Caco-2 (cell line): Measurements from ENCODE around the gene LGALS7B. TPM values are rescaled to one million over a fixed set of nuclear protein-coding genes. Genes with fewer than 3 reads are reported as not detected.

ENCODE experiments used
- Bru-seq: library from RNA; stranded (reverse); fragments of 400-500 nt; gene quantifications from one replicate; lab custom pipeline; 2021; lab: Mats Ljungman, UMichigan
- BruChase-seq, 2 experiments: library from RNA; stranded (reverse); fragments of 400-500 nt; gene quantifications; one replicate each; lab custom pipeline; 2021; lab: Mats Ljungman, UMichigan
- BruUV-seq: library from RNA; stranded (reverse); fragments of 400-500 nt; replicated peaks from 2 replicates; lab custom pipeline; 2021; lab: Mats Ljungman, UMichigan
- CTCF ChIA-PET: fragments of 300-600 bp; sonication (Branson Sonifier 250); formaldehyde crosslinking; loops from one replicate; lab custom pipeline; 2022; ENCODE audit warnings: antibody characterized with exemption; lab: Charles Lee
- POLR2A ChIA-PET: fragments of 300-600 bp; sonication (Branson Sonifier 250); formaldehyde crosslinking; loops from one replicate; lab custom pipeline; 2022; ENCODE audit warnings: antibody characterized with exemption; lab: Charles Lee
- DNase-seq, 2 experiments: peaks; one replicate each; pipeline versions ENCODE4 v3.0.0 to v3.0.0-alpha.2; 2020 to 2022
- H3K27me3 ChIP-seq: replicated peaks from 2 replicates; pipeline ENCODE4 v1.6.0; 2011; ENCODE audit warnings: low read length; ENCODE audit not compliant: control insufficient read depth, insufficient read depth
- H3K36me3 ChIP-seq: 2 replicates; pipeline ENCODE4 v1.5.1; 2011; ENCODE audit warnings: low read length; ENCODE audit not compliant: control insufficient read depth, insufficient read depth
- H3K4me1 ChIP-seq: fragments of 250-450 bp; sonication (Bioruptor Pico); 2 replicates; pipeline ENCODE4 v1.5.1; 2020; ENCODE audit warnings: mild to moderate bottlenecking
- H3K4me3 ChIP-seq: 2 replicates; pipeline ENCODE4 v1.5.1; 2011; ENCODE audit warnings: low read depth, mild to moderate bottlenecking, control low read depth, low read length
- H3K9me3 ChIP-seq: fragments of 250-450 bp; sonication (Bioruptor Pico); 2 replicates; pipeline ENCODE4 v1.5.1; 2020; ENCODE audit warnings: mild to moderate bottlenecking, moderate library complexity
- H3K27ac Mint-ChIP-seq: one replicate; pipeline ENCODE4 v1.8.0; 2022; ENCODE audit warnings: mixed read lengths; ENCODE audit not compliant: unreplicated experiment
- H3K27me3 Mint-ChIP-seq: one replicate; pipeline ENCODE4 v1.8.0; 2022; ENCODE audit warnings: mixed read lengths; ENCODE audit not compliant: insufficient read depth, unreplicated experiment
- H3K36me3 Mint-ChIP-seq: one replicate; pipeline ENCODE4 v1.8.0; 2022; ENCODE audit warnings: mild to moderate bottlenecking, mixed read lengths; ENCODE audit not compliant: insufficient read depth, unreplicated experiment
- H3K4me1 Mint-ChIP-seq: one replicate; pipeline ENCODE4 v1.8.0; 2022; ENCODE audit warnings: low read depth, mixed read lengths; ENCODE audit not compliant: unreplicated experiment
- H3K4me3 Mint-ChIP-seq: one replicate; pipeline ENCODE4 v1.8.0; 2022; ENCODE audit warnings: mild to moderate bottlenecking, moderate library complexity, mixed read lengths; ENCODE audit not compliant: unreplicated experiment
- H3K9me3 Mint-ChIP-seq: one replicate; pipeline ENCODE4 v1.8.0; 2022; ENCODE audit warnings: mixed read lengths; ENCODE audit not compliant: unreplicated experiment
- intact Hi-C: fragments of 100-400 bp; cut with micrococcal nuclease; formaldehyde crosslinking; loops from one replicate; pipeline ENCODE4 v1.10.0; 2022; ENCODE audit not compliant: unreplicated experiment
- long read RNA-seq: library from polyadenylated mRNA; stranded (forward); transcript quantifications from one replicate; pipeline ENCODE4 v2.0.0, GENCODE V29; 2022
- total RNA-seq: library from RNA; stranded (reverse); gene quantifications from 2 replicates; pipeline ENCODE4 v1.2.3, GENCODE V29; 2022
- TF ChIP-seq, protein P1 (sequence below), 2 experiments: fragments of 200-600 bp in 1 of 2; IDR thresholded peaks; 1 replicate in 1 of 2; 2 replicates in 1 of 2; pipeline versions ENCODE4 v1.5.1 to v1.8.0; 2011 to 2022; ENCODE audit warnings: antibody characterized with exemption in 1 of 2, control low read depth in 1 of 2, inconsistent platforms in 1 of 2, low read depth in 1 of 2, low read length in 1 of 2, mild to moderate bottlenecking in 1 of 2, moderate library complexity in 1 of 2; ENCODE audit not compliant: insufficient read depth in 1 of 2, severe bottlenecking in 1 of 2, unreplicated experiment in 1 of 2

LGALS7B gene
- total RNA-seq (not detected in 2 replicates), Bru-seq, nascent RNA (not detected), BruChase-seq, experiment 1, labeled RNA remaining after a 2-hour chase (not detected), BruChase-seq, experiment 2, labeled RNA remaining after a 6-hour chase (not detected)
- long read RNA-seq: 0 reads

DNA sequence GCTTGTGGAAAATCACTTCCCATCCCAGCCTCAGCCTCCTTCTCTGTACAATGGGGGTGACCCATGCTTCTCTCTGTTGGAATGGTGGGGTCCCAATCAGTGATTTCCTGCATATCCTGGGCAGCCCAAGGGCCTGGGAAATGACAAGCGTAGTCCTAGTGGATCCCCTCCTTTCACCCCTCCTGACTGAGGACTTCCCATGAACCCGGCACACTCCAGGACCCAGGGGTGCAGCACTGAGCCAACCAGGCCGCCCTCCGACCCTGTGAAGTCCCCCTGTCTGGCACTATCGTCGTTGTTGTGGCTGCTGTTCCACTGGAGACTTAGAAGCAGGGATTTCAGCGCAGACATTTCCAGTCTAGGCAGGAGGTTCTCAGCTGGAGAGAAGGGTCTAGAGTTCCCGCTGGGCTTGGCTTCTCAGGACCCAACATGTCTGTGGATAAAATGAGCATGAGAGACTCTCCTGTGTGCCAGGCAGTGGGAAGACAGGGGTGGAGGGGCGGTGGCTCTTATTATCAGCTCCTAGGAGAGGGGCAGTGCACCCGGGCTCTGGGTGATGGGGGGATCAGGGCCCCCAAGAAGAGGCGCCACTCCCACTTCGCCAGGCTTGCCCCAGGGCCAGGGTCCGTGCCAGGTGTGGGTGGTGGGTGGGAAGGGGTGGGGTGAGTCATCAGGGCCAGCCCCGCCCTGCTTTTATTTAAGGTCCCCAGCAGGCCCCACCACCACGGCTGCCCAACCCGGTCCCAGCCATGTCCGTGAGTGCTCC is at the start of gene LGALS7B:
LGALS7B (plus strand) TSS at position 723 of the 766 bp plus-strand sequence; CDS start at position 750, 27 bp downstream.
- Mint-ChIP-seq H3K4me3 (no peak within 1 kb of the TSS), H3K36me3 (no peaks in the 10 kb centered on the region), H3K27ac (no peak within 1 kb of the TSS), H3K4me1 (no peaks in the 10 kb centered on the region), H3K9me3 (no peaks in the 10 kb centered on the region), H3K27me3 (no peaks in the 10 kb centered on the region)
- H3K4me1 ChIP-seq: peaks cover 20% of the 10 kb centered on the region
- intact Hi-C loops: no loop called here
- BruUV-seq: no TSS peak
- ChIA-PET POLR2A (no interaction called here), CTCF (no interaction called here)
- H3K4me3 ChIP-seq: no peak within 1 kb of the TSS
- TF ChIP-seq, protein P1, sequence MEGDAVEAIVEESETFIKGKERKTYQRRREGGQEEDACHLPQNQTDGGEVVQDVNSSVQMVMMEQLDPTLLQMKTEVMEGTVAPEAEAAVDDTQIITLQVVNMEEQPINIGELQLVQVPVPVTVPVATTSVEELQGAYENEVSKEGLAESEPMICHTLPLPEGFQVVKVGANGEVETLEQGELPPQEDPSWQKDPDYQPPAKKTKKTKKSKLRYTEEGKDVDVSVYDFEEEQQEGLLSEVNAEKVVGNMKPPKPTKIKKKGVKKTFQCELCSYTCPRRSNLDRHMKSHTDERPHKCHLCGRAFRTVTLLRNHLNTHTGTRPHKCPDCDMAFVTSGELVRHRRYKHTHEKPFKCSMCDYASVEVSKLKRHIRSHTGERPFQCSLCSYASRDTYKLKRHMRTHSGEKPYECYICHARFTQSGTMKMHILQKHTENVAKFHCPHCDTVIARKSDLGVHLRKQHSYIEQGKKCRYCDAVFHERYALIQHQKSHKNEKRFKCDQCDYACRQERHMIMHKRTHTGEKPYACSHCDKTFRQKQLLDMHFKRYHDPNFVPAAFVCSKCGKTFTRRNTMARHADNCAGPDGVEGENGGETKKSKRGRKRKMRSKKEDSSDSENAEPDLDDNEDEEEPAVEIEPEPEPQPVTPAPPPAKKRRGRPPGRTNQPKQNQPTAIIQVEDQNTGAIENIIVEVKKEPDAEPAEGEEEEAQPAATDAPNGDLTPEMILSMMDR (IDR thresholded peaks at IDR 0.05; ENCODE audit: insufficient read depth in 1 of 2, low read depth in 1 of 2, low read length in 1 of 2, severe bottlenecking in 1 of 2, unreplicated experiment in 1 of 2): no peak
- H3K36me3 ChIP-seq: no peaks in the 10 kb centered on the region
- no peaks in the 10 kb centered on the region for H3K27me3 ChIP-seq
- DNase-seq: no peak
- no peaks in the 10 kb centered on the region for H3K9me3 ChIP-seq

DNA sequence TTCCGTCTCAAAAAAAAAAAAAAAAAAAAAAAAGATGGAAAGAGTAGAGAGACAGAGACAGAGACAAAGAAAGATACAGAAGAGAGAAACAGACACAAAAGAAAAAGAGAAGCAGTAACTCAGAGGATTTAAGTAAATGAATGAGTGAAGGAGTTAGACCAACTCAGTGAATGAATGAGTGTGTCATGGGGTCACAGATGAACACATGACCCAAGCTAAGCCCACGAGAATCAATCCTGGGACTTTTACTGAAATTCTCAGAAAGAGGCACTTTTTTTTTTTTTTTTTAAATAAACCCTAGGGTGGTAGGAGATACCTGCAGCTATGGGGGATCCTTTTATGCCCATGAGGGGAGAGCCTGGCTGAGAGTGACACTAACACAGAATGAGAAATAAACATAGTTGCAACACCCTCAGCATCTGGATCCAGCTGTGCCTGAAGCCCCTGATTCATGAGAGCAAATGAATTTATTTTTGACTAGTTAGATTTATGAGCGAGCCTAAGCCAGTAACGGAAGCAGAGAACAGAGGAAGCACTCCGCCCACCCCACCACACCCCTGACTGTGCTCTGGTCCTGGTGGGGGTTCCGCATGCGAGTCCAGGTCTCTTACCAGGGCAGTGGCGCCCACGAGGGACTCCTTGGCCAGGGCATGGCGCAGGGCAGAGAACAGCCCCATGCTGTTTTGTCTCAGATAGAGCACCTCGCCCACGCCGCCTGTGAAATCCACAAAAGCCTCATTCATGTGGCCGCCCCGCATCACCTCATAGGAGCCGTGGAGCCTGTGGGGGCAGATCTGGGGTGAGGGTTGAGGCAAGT is 49.4 kb upstream of the LGALS7B start:
- no peak for DNase-seq
- no peaks in the 10 kb centered on the region for H3K9me3 ChIP-seq
- H3K36me3 ChIP-seq: no peaks in the 10 kb centered on the region
- H3K4me1 ChIP-seq: peaks cover 19% of the 10 kb centered on the region
- Mint-ChIP-seq H3K36me3 (peaks cover 36% of the 10 kb centered on the region), H3K4me3 (no peak overlapping the region), H3K9me3 (no peaks in the 10 kb centered on the region), H3K27me3 (no peaks in the 10 kb centered on the region), H3K27ac (no peak overlapping the region), H3K4me1 (peaks cover 13% of the 10 kb centered on the region)
- H3K27me3 ChIP-seq: no peaks in the 10 kb centered on the region
- intact Hi-C loops: loop anchor here (5.0 to 10.0 kb wide), 2 partner anchors 98 to 195 kb away; no protein-coding TSS in a partner anchor
- TF ChIP-seq, protein P1 (IDR thresholded peaks at IDR 0.05; ENCODE audit: insufficient read depth in 1 of 2, low read depth in 1 of 2, low read length in 1 of 2, severe bottlenecking in 1 of 2, unreplicated experiment in 1 of 2): no peak
- no peak overlapping the region for H3K4me3 ChIP-seq
- BruUV-seq: no TSS peak
- ChIA-PET CTCF (no interaction called here), POLR2A (no interaction called here)

DNA sequence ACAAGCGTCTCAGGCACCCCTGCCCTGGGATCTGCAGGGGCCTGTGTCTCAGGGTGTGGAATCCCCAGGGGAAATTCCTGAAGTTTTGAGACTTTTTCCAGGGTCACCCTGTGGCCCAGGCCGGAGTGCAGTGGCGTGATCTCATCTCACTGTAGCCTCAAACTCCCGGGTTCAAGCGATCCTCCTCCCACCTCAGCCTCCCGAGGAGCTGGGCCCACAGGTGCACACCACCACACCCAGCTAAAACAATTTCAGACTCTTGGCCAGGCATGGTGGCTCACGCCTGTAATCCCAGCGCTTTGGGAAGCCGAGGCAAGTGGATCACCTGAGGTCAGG is 48.8 kb upstream of the LGALS7B start:
- Mint-ChIP-seq H3K36me3 (peaks cover 30% of the 10 kb centered on the region), H3K4me1 (peaks cover 7% of the 10 kb centered on the region), H3K9me3 (no peaks in the 10 kb centered on the region), H3K27ac (no peak overlapping the region), H3K4me3 (no peak overlapping the region), H3K27me3 (no peaks in the 10 kb centered on the region)
- TF ChIP-seq, protein P1 (IDR thresholded peaks at IDR 0.05; ENCODE audit: insufficient read depth in 1 of 2, low read depth in 1 of 2, low read length in 1 of 2, severe bottlenecking in 1 of 2, unreplicated experiment in 1 of 2): no peak
- H3K27me3 ChIP-seq: no peaks in the 10 kb centered on the region
- ChIA-PET POLR2A (no interaction called here), CTCF (no interaction called here)
- no TSS peak for BruUV-seq
- intact Hi-C loops: no loop called here
- H3K4me1 ChIP-seq: peaks cover 13% of the 10 kb centered on the region
- no peaks in the 10 kb centered on the region for H3K9me3 ChIP-seq
- H3K4me3 ChIP-seq: no peak overlapping the region
- no peak for DNase-seq
- no peaks in the 10 kb centered on the region for H3K36me3 ChIP-seq
